Measurements from ENCODE around the gene THSD4.

THSD4 gene

GRCh38 chr15:71501344-71502076, 386.2 kb downstream of the THSD4 start:
- DNase-seq (ENCODE audit: low read depth): no peak

- no peak for DNase-seq (ENCODE audit: low read depth)
Measured at GRCh38 chr15:71502077-71502432, 386.8 kb downstream of the THSD4 start.

- DNase-seq (ENCODE audit: low read depth): no peak
Measured at GRCh38 chr15:71505962-71506361, 390.7 kb downstream of the THSD4 start.

- DNase-seq (ENCODE audit: low read depth): no peak
Measured at GRCh38 chr15:71506946-71507345, 391.7 kb downstream of the THSD4 start.

GRCh38 chr15:71508081-71508682, 392.9 kb downstream of the THSD4 start:
- DNase-seq (ENCODE audit: low read depth): no peak

- no peak for DNase-seq (ENCODE audit: low read depth)
Measured at GRCh38 chr15:71509139-71509538, 393.9 kb downstream of the THSD4 start.

GRCh38 chr15:71510763-71511162, 395.5 kb downstream of the THSD4 start:
- DNase-seq (ENCODE audit: low read depth): no peak

- no peak for DNase-seq (ENCODE audit: low read depth)
Measured at GRCh38 chr15:71511796-71512681, 396.8 kb downstream of the THSD4 start.

- DNase-seq (ENCODE audit: low read depth): no peak
Measured at GRCh38 chr15:71512682-71513006, 397.4 kb downstream of the THSD4 start.

GRCh38 chr15:71515375-71516186, 400.3 kb downstream of the THSD4 start:
- no peak for DNase-seq (ENCODE audit: low read depth)

- DNase-seq (ENCODE audit: low read depth): no peak
Measured at GRCh38 chr15:71517751-71518150, 402.5 kb downstream of the THSD4 start.

GRCh38 chr15:71518661-71519060, 403.4 kb downstream of the THSD4 start:
- no peak for DNase-seq (ENCODE audit: low read depth)

GRCh38 chr15:71526060-71526820, 411.0 kb downstream of the THSD4 start:
- no peak for DNase-seq (ENCODE audit: low read depth)

- DNase-seq (ENCODE audit: low read depth): no peak
Measured at GRCh38 chr15:71529361-71529760, 414.1 kb downstream of the THSD4 start.

- DNase-seq (ENCODE audit: low read depth): no peak
Measured at GRCh38 chr15:71530116-71530515, 414.8 kb downstream of the THSD4 start.

GRCh38 chr15:71532994-71533393, 417.7 kb downstream of the THSD4 start:
- DNase-seq (ENCODE audit: low read depth): no peak

GRCh38 chr15:71538181-71538580, 422.9 kb downstream of the THSD4 start:
- no peak for DNase-seq (ENCODE audit: low read depth)

GRCh38 chr15:71541746-71542145, 426.5 kb downstream of the THSD4 start:
- DNase-seq (ENCODE audit: low read depth): no peak

- no peak for DNase-seq (ENCODE audit: low read depth)
Measured at GRCh38 chr15:71542836-71543235, 427.6 kb downstream of the THSD4 start.

GRCh38 chr15:71543413-71543812, 428.1 kb downstream of the THSD4 start:
- DNase-seq (ENCODE audit: low read depth): no peak

- no peak for DNase-seq (ENCODE audit: low read depth)
Measured at GRCh38 chr15:71545223-71545760, 430.0 kb downstream of the THSD4 start.
